A549 (cell line): ENCODE data around the gene FAM151B. TPM values are rescaled to one million over a fixed set of nuclear protein-coding genes. Genes with fewer than 3 reads are reported as not detected.

Experiments
- ATAC-seq, 2 experiments: fragments of 200-7000 bp in 1 of 2; fragments of >200 bp in 1 of 2; cut with Nextera tagmentation in 1 of 2; cut with Tn5 transposase in 1 of 2; 3 replicates each; pipeline versions ENCODE4 v1.8.0 to v1.9.1; 2018 to 2020; ENCODE audit warnings: mild to moderate bottlenecking in 1 of 2, moderate library complexity in 1 of 2
- CTCF ChIA-PET: fragments of 300-600 bp; sonication (Branson Sonifier 250); formaldehyde crosslinking; extraction: SDS; loops from one replicate; lab custom pipeline; 2021; ENCODE audit warnings: antibody characterized with exemption, inconsistent platforms; lab: Yijun Ruan, JAX
- POLR2A ChIA-PET: fragments of 350-600 bp; formaldehyde crosslinking; extraction: SDS; loops from one replicate; lab custom pipeline; 2021; ENCODE audit warnings: antibody characterized with exemption, inconsistent platforms; lab: Yijun Ruan, JAX
- DNase-seq, 2 experiments: peaks; one replicate each; pipeline versions ENCODE4 v3.0.0 to v3.0.0-alpha.2; 2011 to 2016; ENCODE audit warnings: low read depth in 1 of 2, low spot score in 1 of 2
- FAIRE-seq: peaks from 2 replicates; lab custom pipeline; 2011; peaks lifted over from hg19 to GRCh38; lab: Jason Lieb, UNC
- H3K27ac ChIP-seq, 2 experiments: fragments of >200 bp; sonication (Bioruptor Twin); formaldehyde crosslinking; 3 replicates each; pipeline ENCODE4 v1.5.1; 2016 to 2017
- H3K4me1 ChIP-seq: fragments of >200 bp; sonication (Bioruptor Twin); formaldehyde crosslinking; 3 replicates; pipeline ENCODE4 v1.6.1; 2016
- H3K4me2 ChIP-seq: fragments of >200 bp; sonication (Bioruptor Twin); formaldehyde crosslinking; 3 replicates; pipeline ENCODE4 v1.6.1; 2016
- H3K4me3 ChIP-seq: fragments of >200 bp; sonication (Bioruptor Twin); formaldehyde crosslinking; 3 replicates; pipeline ENCODE4 v1.5.1; 2016
- H3K9me3 ChIP-seq: fragments of >200 bp; sonication (Bioruptor Twin); formaldehyde crosslinking; 3 replicates; pipeline ENCODE4 v1.6.1; 2016
- BCL3 ChIP-seq: fragments of >200 bp; sonication (Bioruptor Twin); formaldehyde crosslinking; IDR thresholded peaks from 3 replicates; pipeline ENCODE4 v1.6.1; 2016
- BHLHE40 ChIP-seq: IDR thresholded peaks from 2 replicates; pipeline ENCODE4 v1.6.1; 2012; ENCODE audit warnings: low read depth, low read length, inconsistent platforms
- CHD2 ChIP-seq: fragments of 150-350 bp; IDR thresholded peaks from 2 replicates; pipeline ENCODE4 v1.6.1; 2014; ENCODE audit warnings: low read length; ENCODE audit not compliant: partially characterized antibody
- CHD4 ChIP-seq: fragments of 200-600 bp; sonication (generic); IDR thresholded peaks from 2 replicates; pipeline ENCODE4 v1.6.1; 2016; ENCODE audit warnings: antibody characterized with exemption, mild to moderate bottlenecking, borderline replicate concordance
- CTCF ChIP-seq: fragments of >200 bp; sonication (Bioruptor Twin); formaldehyde crosslinking; IDR thresholded peaks from 3 replicates; pipeline ENCODE4 v1.5.1; 2016
- E2F6 ChIP-seq: IDR thresholded peaks from 2 replicates; pipeline ENCODE4 v1.6.1; 2012; ENCODE audit warnings: low read depth, borderline replicate concordance
- EP300 ChIP-seq, 2 experiments: fragments of >200 bp; sonication (Bioruptor Twin); formaldehyde crosslinking; IDR thresholded peaks; 2 replicates in 1 of 2; 3 replicates in 1 of 2; pipeline ENCODE4 v1.6.1; 2016 to 2017
- FOSB ChIP-seq: fragments of 250-450 bp; sonication (Bioruptor Pico); IDR thresholded peaks from 2 replicates; pipeline ENCODE4 v1.5.0; 2020; ENCODE audit warnings: mild to moderate bottlenecking, moderate library complexity
- FOSL2 ChIP-seq, 2 experiments: fragments of 450-650 bp in 1 of 2; fragments of >200 bp in 1 of 2; sonication (Bioruptor Twin) in 1 of 2; formaldehyde crosslinking; IDR thresholded peaks; 2 replicates each; pipeline versions ENCODE4 v1.5.0 to v1.6.1; 2016 to 2020; ENCODE audit warnings: mild to moderate bottlenecking in 1 of 2, moderate library complexity in 1 of 2
- GATA3 ChIP-seq: IDR thresholded peaks from 2 replicates; pipeline ENCODE4 v1.6.1; 2012; ENCODE audit warnings: borderline replicate concordance
- HDAC2 ChIP-seq: fragments of 200-600 bp; sonication (generic); IDR thresholded peaks from 2 replicates; pipeline ENCODE4 v1.6.1; 2016
- JUN ChIP-seq, 2 experiments: fragments of >200 bp; sonication (Bioruptor Twin); formaldehyde crosslinking; IDR thresholded peaks; 2 replicates in 1 of 2; 3 replicates in 1 of 2; pipeline ENCODE4 v1.6.1; 2016 to 2017
- KDM5A ChIP-seq: fragments of 200-600 bp; sonication (generic); IDR thresholded peaks from 2 replicates; pipeline ENCODE4 v1.6.1; 2016; ENCODE audit warnings: antibody characterized with exemption, mild to moderate bottlenecking
- MAFK ChIP-seq: fragments of 450-650 bp; IDR thresholded peaks from 2 replicates; pipeline ENCODE4 v1.6.1; 2014; ENCODE audit not compliant: partially characterized antibody
- MAX ChIP-seq: IDR thresholded peaks from 2 replicates; pipeline ENCODE4 v1.6.1; 2012
- NFE2L2 ChIP-seq: fragments of 150-350 bp; conservative IDR thresholded peaks from 2 replicates; pipeline ENCODE4 v1.6.1; 2014; ENCODE audit warnings: low read length
- NR3C1 ChIP-seq: fragments of >200 bp; sonication (Bioruptor Twin); formaldehyde crosslinking; IDR thresholded peaks from 3 replicates; pipeline ENCODE4 v1.6.1; 2017
- RARB ChIP-seq: fragments of 250-450 bp; sonication (Bioruptor Pico); IDR thresholded peaks from 2 replicates; pipeline ENCODE4 v1.8.0; 2021; ENCODE audit warnings: mild to moderate bottlenecking, moderate library complexity
- REST ChIP-seq: fragments of 200-600 bp; sonication (generic); IDR thresholded peaks from 2 replicates; pipeline ENCODE4 v1.6.1; 2016; ENCODE audit warnings: antibody characterized with exemption, mild to moderate bottlenecking, moderate library complexity
- RNF2 ChIP-seq: fragments of 200-600 bp; sonication (generic); IDR thresholded peaks from 2 replicates; pipeline ENCODE4 v1.6.1; 2016; ENCODE audit warnings: low read depth, mild to moderate bottlenecking, antibody characterized with exemption, moderate library complexity, borderline replicate concordance
- TFCP2L1 ChIP-seq: fragments of 250-450 bp; sonication (Bioruptor Pico); IDR thresholded peaks from 2 replicates; pipeline ENCODE4 v1.5.0; 2021; ENCODE audit warnings: mild to moderate bottlenecking
- ZNF302 ChIP-seq: fragments of 250-450 bp; sonication (Bioruptor Pico); IDR thresholded peaks from 2 replicates; pipeline ENCODE4 v1.9.0; 2021; ENCODE audit warnings: inconsistent platforms, mild to moderate bottlenecking, moderate library complexity
- ZSCAN20 ChIP-seq: fragments of 250-450 bp; sonication (Bioruptor Pico); IDR thresholded peaks from 2 replicates; pipeline ENCODE4 v1.8.0; 2022; ENCODE audit warnings: mild to moderate bottlenecking, moderate library complexity
- WGBS: methylation state at CpG from one replicate; pipeline ENCODE4 v1.1.6; 2017; ENCODE audit errors: missing lambda C conversion rate; 5-methylcytosine and 5-hydroxymethylcytosine counted together
- polyA plus RNA-seq, 4 experiments: library from polyadenylated mRNA; depleted of rRNA in 3 of 4; stranded (reverse); fragments of >200 nt; fragmentation: RNase III in 1 of 4; extraction: RNeasy Plus Mini Kit Qiagen cat#74134 plus additional on column Dnase treatment in 1 of 4; gene quantifications; 2 replicates in 3 of 4; 3 replicates in 1 of 4; pipeline ENCODE4 v1.2.3, GENCODE V29; 2011 to 2017

Gene FAM151B
- polyA plus RNA-seq, 2 of the 4 experiments (the other 2 are of a cell fraction) = 2.2 to 3.2 TPM

GRCh38 chr5:80591352-80591751, 103.5 kb downstream of the FAM151B start:
- Histone ChIP-seq H3K4me3 (no peak overlapping the region), H3K9me3 (no peaks in the 10 kb centered on the region), H3K4me1 (no peaks in the 10 kb centered on the region), H3K27ac (no peak overlapping the region), H3K4me2 (no peak overlapping the region)
- DNase-seq (no peak), ATAC-seq (no peak), FAIRE-seq (no peak)
- WGBS = 86% methylated on average over 3 of the region's 3 CpGs
- POLR2A ChIA-PET = no interaction called here
- TF ChIP-seq KDM5A (no peak), MAX (no peak), GATA3 (no peak), TFCP2L1 (CRISPR knock-in tag) (no peak), BCL3 (no peak), NR3C1 (no peak), ZSCAN20 (CRISPR knock-in tag) (no peak), ZNF302 (no peak), CHD2 (no peak), HDAC2 (no peak), RNF2 (no peak), E2F6 (no peak), FOSL2 (IDR thresholded peaks at IDR 0.05) (no peak), FOSL2 (CRISPR knock-in tag; IDR thresholded peaks at IDR 0.05) (no peak), REST (no peak), NFE2L2 (no peak), BHLHE40 (no peak), RARB (CRISPR knock-in tag) (no peak), MAFK (no peak), CHD4 (no peak), JUN (IDR thresholded peaks at IDR 0.05) (no peak)
- CTCF ChIA-PET = no interaction called here

GRCh38 chr5:80592105-80592504, 104.2 kb downstream of the FAM151B start:
- TF ChIP-seq KDM5A (no peak), REST (no peak), TFCP2L1 (CRISPR knock-in tag) (no peak), FOSB (CRISPR knock-in tag) (no peak), EP300 (IDR thresholded peaks at IDR 0.05) (no peak), CHD4 (no peak), CTCF (no peak), BHLHE40 (no peak), BCL3 (no peak), ZSCAN20 (CRISPR knock-in tag) (no peak), JUN (IDR thresholded peaks at IDR 0.05) (no peak), E2F6 (no peak)
- 42% methylated on average over 1 of the region's 1 CpG for WGBS
- Histone ChIP-seq H3K4me3 (no peak overlapping the region), H3K27ac (no peak overlapping the region), H3K4me2 (no peak overlapping the region), H3K4me1 (no peaks in the 10 kb centered on the region), H3K9me3 (no peaks in the 10 kb centered on the region)
- FAIRE-seq (no peak), DNase-seq (no peak), ATAC-seq (no peak)
- ChIA-PET CTCF (no interaction called here), POLR2A (no interaction called here)
